Subcutaneous abdominal adipose tissue (tissue), 5 donors: ENCODE measurements around the gene PFKP.

Experiments used
- H3K27ac ChIP-seq: one replicate; pipeline ENCODE4 v1.7.0; 2013; ENCODE audit warnings: low read depth, mild to moderate bottlenecking, inconsistent platforms, low read length, moderate library complexity
- H3K27me3 ChIP-seq, 5 donors: one replicate each; pipeline ENCODE4 v1.7.0; 2013; ENCODE audit warnings: low read length in 5 of 5, inconsistent platforms in 1 of 5; ENCODE audit not compliant: control insufficient read depth in 5 of 5, insufficient read depth in 4 of 5
- H3K36me3 ChIP-seq, 5 donors: one replicate each; pipeline ENCODE4 v1.7.0; 2013; ENCODE audit warnings: low read length in 5 of 5; ENCODE audit not compliant: control insufficient read depth in 5 of 5, insufficient read depth in 5 of 5
- H3K4me1 ChIP-seq, 5 donors: one replicate each; pipeline ENCODE4 v1.7.0; 2013; ENCODE audit warnings: low read length in 5 of 5, mild to moderate bottlenecking in 3 of 5, moderate library complexity in 1 of 5; ENCODE audit not compliant: control insufficient read depth in 5 of 5, insufficient read depth in 5 of 5
- H3K4me3 ChIP-seq, 5 donors: one replicate each; pipeline ENCODE4 v1.7.0; 2013; ENCODE audit warnings: low read length in 5 of 5, low read depth in 1 of 5
- H3K9ac ChIP-seq, 5 donors: one replicate each; pipeline ENCODE4 v1.7.0; 2013; ENCODE audit warnings: low read length in 5 of 5, mild to moderate bottlenecking in 4 of 5, moderate library complexity in 3 of 5
- H3K9me3 ChIP-seq, 5 donors: one replicate each; pipeline ENCODE4 v1.7.0; 2013; ENCODE audit warnings: low read length in 5 of 5; ENCODE audit not compliant: control insufficient read depth in 5 of 5
- donor health status: healthy.
- donor health status: healthy.
- donor health status: healthy.
- donor health status: healthy.
- donor health status: healthy.

The PFKP gene

DNA sequence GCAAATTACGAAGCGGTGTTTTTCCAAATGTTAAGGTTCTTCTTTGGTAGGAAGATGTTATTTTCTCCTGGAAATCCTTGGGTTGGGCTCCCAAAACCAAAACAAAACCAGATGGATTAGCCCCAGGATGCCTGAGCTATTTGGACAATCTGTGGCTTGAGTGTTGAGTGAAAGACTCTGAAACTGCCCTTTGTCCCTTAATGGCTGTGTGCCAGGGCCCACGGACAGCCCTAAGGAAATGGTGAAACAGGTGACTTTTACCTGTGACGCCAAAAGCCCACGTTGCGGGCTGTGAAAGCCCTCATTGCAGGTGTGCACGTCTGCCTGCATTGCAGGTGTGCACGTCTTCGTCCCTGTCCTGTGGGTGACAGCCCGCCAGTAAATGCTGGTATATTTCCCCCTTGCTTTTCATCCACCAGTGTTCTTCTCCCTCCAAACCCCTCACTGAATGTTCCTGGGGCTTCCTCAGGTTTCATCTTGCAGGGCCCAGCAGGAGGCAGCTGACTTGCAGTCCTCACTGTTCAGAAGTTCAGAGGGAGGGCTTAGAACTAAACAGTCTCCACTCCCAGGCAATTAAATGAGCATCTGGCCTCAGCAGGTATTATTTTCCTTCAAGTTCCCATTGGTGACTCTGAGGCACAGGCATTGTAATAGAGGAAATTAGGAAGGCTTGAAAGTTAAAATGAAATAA is 10.7 kb downstream of the PFKP start:
- no peaks in the 10 kb centered on the region for H3K9me3 ChIP-seq
- H3K36me3 ChIP-seq: no peaks in the 10 kb centered on the region
- H3K9ac ChIP-seq: no peak overlapping the region
- H3K4me3 ChIP-seq: no peak overlapping the region
- H3K27me3 ChIP-seq: peaks cover 0 to 6% (median 0%) of the 10 kb centered on the region in 5 donors
- peaks cover 0 to 2% (median 0%) of the 10 kb centered on the region in 5 donors for H3K4me1 ChIP-seq
- no peak overlapping the region for H3K27ac ChIP-seq

GRCh38 chr10:3081383-3081981 is 14.1 kb downstream of the PFKP start:
- Histone ChIP-seq H3K9ac (no peak overlapping the region), H3K4me3 (no peak overlapping the region), H3K9me3 (no peaks in the 10 kb centered on the region), H3K27ac (no peak overlapping the region), H3K4me1 (peaks cover 0 to 2% (median 0%) of the 10 kb centered on the region in 5 donors), H3K36me3 (no peaks in the 10 kb centered on the region), H3K27me3 (peaks cover 0 to 2% (median 0%) of the 10 kb centered on the region in 5 donors)

- Histone ChIP-seq H3K4me3 (no peak overlapping the region), H3K36me3 (no peaks in the 10 kb centered on the region), H3K9me3 (no peaks in the 10 kb centered on the region), H3K27me3 (no peaks in the 10 kb centered on the region), H3K4me1 (peaks cover 0 to 2% (median 0%) of the 10 kb centered on the region in 5 donors), H3K9ac (no peak overlapping the region), H3K27ac (no peak overlapping the region)
Measured at GRCh38 chr10:3082290-3082689, 14.9 kb downstream of the PFKP start.

- Histone ChIP-seq H3K4me3 (no peak overlapping the region), H3K4me1 (peaks cover 0 to 12% (median 5%) of the 10 kb centered on the region in 5 donors), H3K36me3 (no peaks in the 10 kb centered on the region), H3K27ac (no peak overlapping the region), H3K9ac (no peak overlapping the region), H3K27me3 (no peaks in the 10 kb centered on the region), H3K9me3 (no peaks in the 10 kb centered on the region)
Measured at GRCh38 chr10:3085785-3086567, 18.6 kb downstream of the PFKP start.

- H3K4me1 ChIP-seq: peaks cover 0 to 26% (median 17%) of the 10 kb centered on the region in 5 donors
- H3K9ac ChIP-seq: no peak overlapping the region
- H3K36me3 ChIP-seq: no peaks in the 10 kb centered on the region
- no peak overlapping the region for H3K4me3 ChIP-seq
- H3K27ac ChIP-seq: no peak overlapping the region
- no peaks in the 10 kb centered on the region for H3K27me3 ChIP-seq
- no peaks in the 10 kb centered on the region for H3K9me3 ChIP-seq
Measured at GRCh38 chr10:3090388-3090787, 23.0 kb downstream of the PFKP start.

- no peak overlapping the region for H3K27ac ChIP-seq
- H3K9me3 ChIP-seq: no peaks in the 10 kb centered on the region
- peaks cover 2 to 34% (median 25%) of the 10 kb centered on the region in 5 donors for H3K4me1 ChIP-seq
- no peak overlapping the region for H3K9ac ChIP-seq
- H3K27me3 ChIP-seq: no peaks in the 10 kb centered on the region
- H3K36me3 ChIP-seq: no peaks in the 10 kb centered on the region
- no peak overlapping the region for H3K4me3 ChIP-seq
Measured at GRCh38 chr10:3090914-3091787, 23.8 kb downstream of the PFKP start.

DNA sequence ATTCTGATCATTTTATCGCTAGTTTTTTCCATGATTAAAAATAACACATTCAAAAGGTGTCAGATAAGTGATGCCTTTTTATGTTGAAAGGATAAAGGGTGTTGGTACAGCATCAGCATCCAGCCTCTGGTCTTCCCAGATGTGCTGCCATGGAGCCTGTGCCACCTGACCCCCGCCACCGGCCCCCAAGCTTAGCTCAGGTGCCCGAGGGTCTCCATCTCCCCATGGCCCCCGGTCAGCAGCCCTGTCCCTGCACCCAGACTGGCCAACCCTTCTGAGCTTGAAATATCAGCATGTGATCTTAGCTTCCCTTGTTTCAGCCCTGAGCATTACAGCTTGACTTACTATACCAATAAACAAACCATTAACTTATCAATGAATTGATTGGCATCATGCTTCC is 24.6 kb downstream of the PFKP start:
- Histone ChIP-seq H3K4me1 (peaks cover 2 to 39% (median 29%) of the 10 kb centered on the region in 5 donors), H3K36me3 (no peaks in the 10 kb centered on the region), H3K27me3 (no peaks in the 10 kb centered on the region), H3K27ac (no peak overlapping the region), H3K9ac (no peak overlapping the region), H3K9me3 (no peaks in the 10 kb centered on the region), H3K4me3 (no peak overlapping the region)

- H3K4me3 ChIP-seq: no peak overlapping the region
- H3K9me3 ChIP-seq: no peaks in the 10 kb centered on the region
- no peak overlapping the region for H3K27ac ChIP-seq
- peaks cover 2 to 35% (median 29%) of the 10 kb centered on the region in 5 donors for H3K4me1 ChIP-seq
- no peak overlapping the region for H3K9ac ChIP-seq
- no peaks in the 10 kb centered on the region for H3K27me3 ChIP-seq
- H3K36me3 ChIP-seq: no peaks in the 10 kb centered on the region
Measured at GRCh38 chr10:3093996-3094395, 26.6 kb downstream of the PFKP start.

DNA sequence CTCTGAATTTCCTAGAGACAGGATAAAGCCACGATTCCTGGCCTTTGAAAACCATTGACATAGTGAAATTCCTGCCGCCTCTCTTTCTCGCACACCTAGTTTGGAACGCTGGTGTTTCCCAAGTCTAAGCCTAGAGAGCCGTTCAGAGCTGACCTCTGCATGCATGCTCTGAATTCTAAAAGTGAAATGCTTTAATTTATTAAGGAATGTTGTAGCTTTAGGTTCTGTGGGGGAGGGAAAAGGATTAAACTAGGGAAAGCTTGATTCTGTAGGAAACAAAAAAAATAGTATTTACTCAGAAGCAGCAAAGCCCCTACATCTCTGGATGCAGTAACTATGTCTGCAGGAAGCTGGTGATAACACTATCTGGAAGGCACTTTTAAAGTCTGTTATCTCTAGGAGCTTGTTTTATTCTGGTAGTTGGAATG is 27.3 kb downstream of the PFKP start:
- H3K27ac ChIP-seq: peak overlapping the region; percentile 51
- H3K4me1 ChIP-seq: peaks cover 2 to 40% (median 33%) of the 10 kb centered on the region in 5 donors
- H3K36me3 ChIP-seq: peaks cover 0 to 3% (median 0%) of the 10 kb centered on the region in 5 donors
- no peak overlapping the region for H3K4me3 ChIP-seq
- no peaks in the 10 kb centered on the region for H3K27me3 ChIP-seq
- no peak overlapping the region for H3K9ac ChIP-seq
- no peaks in the 10 kb centered on the region for H3K9me3 ChIP-seq
